Measurements from ENCODE around the gene NLGN1. TPM values are rescaled to one million over a fixed set of nuclear protein-coding genes. Genes with fewer than 3 reads are reported as not detected.

NLGN1 gene
- total and polyA plus RNA-seq, 9 of the 15 experiments (the other 6 are each of a cell fraction or from before 2014, with no cell fraction given), result under 0.01 to 0.01 TPM; not detected in 7

GRCh38 chr3:173644086-173645082 is 246.8 kb downstream of the NLGN1 start:
- ChIA-PET POLR2A (no interaction called here), CTCF (ENCODE audit: low intra/inter-chr PET ratio) (no interaction called here)
- Histone ChIP-seq H3K36me3 (ENCODE audit: control insufficient read depth, insufficient read depth, low read length) (no peaks in the 10 kb centered on the region), H3K4me2 (ENCODE audit: insufficient read depth, low read length) (no peak overlapping the region), H3K27me3 (ENCODE audit: control insufficient read depth in 2 of 2, insufficient read depth in 2 of 2, low read length in 2 of 2) (no peaks in the 10 kb centered on the region), H3K9ac (ENCODE audit: insufficient read depth in 1 of 2, low read depth in 2 of 2, low read length in 2 of 2) (no peak overlapping the region), H3K79me2 (ENCODE audit: control insufficient read depth, insufficient read depth, low read length) (no peaks in the 10 kb centered on the region), H3K9me3 (replicated peaks; ENCODE audit: control insufficient read depth, insufficient read depth, low read depth, low read length) (no peaks in the 10 kb centered on the region), H4K20me1 (replicated peaks; ENCODE audit: control insufficient read depth, insufficient read depth, low read length) (no peaks in the 10 kb centered on the region), H3K4me1 (replicated peaks in 1 of 2; ENCODE audit: control insufficient read depth in 2 of 2, insufficient read depth in 2 of 2, low read length in 2 of 2) (no peaks in the 10 kb centered on the region), H3K27ac (ENCODE audit: extremely low read depth, low read depth, low read length) (no peak overlapping the region), H2AFZ (ENCODE audit: low read depth, low read length) (no peak overlapping the region), H3K9me1 (ENCODE audit: control insufficient read depth, insufficient read depth, low read length) (no peaks in the 10 kb centered on the region), H3K4me3 (no peak overlapping the region)
- WGBS (ENCODE audit: insufficient coverage, low coverage, missing lambda C conversion rate), result 2% methylated on average over 13 of the region's 13 CpGs
- FAIRE-seq (no peak), ATAC-seq (no peak), DNase-seq (ENCODE audit: extremely low read depth in 1 of 4, low spot score in 3 of 4) (no peak)
- in situ Hi-C loops (cut with MboI), result no loop called here
- intact Hi-C loops (cut with micrococcal nuclease), result no loop called here
- TF ChIP-seq PYGO2 (tag; IDR thresholded peaks at IDR 0.05) (no peak), CHD2 (IDR thresholded peaks at IDR 0.05; ENCODE audit: low read depth, low read length) (no peak), SETDB1 (IDR thresholded peaks at IDR 0.05; ENCODE audit: low read length) (no peak), HIVEP1 (CRISPR knock-in tag; IDR thresholded peaks at IDR 0.05) (no peak), ADNP (tag; IDR thresholded peaks at IDR 0.05) (no peak)
- no TSS peak for BruUV-seq (replicated peaks)

- ATAC-seq (no peak), FAIRE-seq (no peak), DNase-seq (ENCODE audit: extremely low read depth in 1 of 4, low spot score in 3 of 4) (no peak)
- H3K27me3 ChIP-seq (ENCODE audit: control insufficient read depth in 2 of 2, insufficient read depth in 2 of 2, low read length in 2 of 2), result no peaks in the 10 kb centered on the region
- no peak overlapping the region for H3K4me3 ChIP-seq
- no peaks in the 10 kb centered on the region for H3K9me1 ChIP-seq (ENCODE audit: control insufficient read depth, insufficient read depth, low read length)
- H3K79me2 ChIP-seq (ENCODE audit: control insufficient read depth, insufficient read depth, low read length), result no peaks in the 10 kb centered on the region
- H3K9ac ChIP-seq (ENCODE audit: insufficient read depth in 1 of 2, low read depth in 2 of 2, low read length in 2 of 2), result no peak overlapping the region
- WGBS (ENCODE audit: insufficient coverage, low coverage, missing lambda C conversion rate), result 0% methylated on average over 1 of the region's 1 CpG
- no peaks in the 10 kb centered on the region for H4K20me1 ChIP-seq (replicated peaks; ENCODE audit: control insufficient read depth, insufficient read depth, low read length)
- ChIA-PET POLR2A (no interaction called here), CTCF (ENCODE audit: low intra/inter-chr PET ratio) (no interaction called here)
- in situ Hi-C loops (cut with MboI) (no loop called here), intact Hi-C loops (cut with micrococcal nuclease) (no loop called here)
- H3K9me3 ChIP-seq (replicated peaks; ENCODE audit: control insufficient read depth, insufficient read depth, low read depth, low read length), result peaks cover 1% of the 10 kb centered on the region; the same call in 1 of the 2 replicates
- H3K4me2 ChIP-seq (ENCODE audit: insufficient read depth, low read length), result no peak overlapping the region
- no peak overlapping the region for H3K27ac ChIP-seq (ENCODE audit: extremely low read depth, low read depth, low read length)
- H3K36me3 ChIP-seq (ENCODE audit: control insufficient read depth, insufficient read depth, low read length), result no peaks in the 10 kb centered on the region
- no TSS peak for BruUV-seq (replicated peaks)
- H2AFZ ChIP-seq (ENCODE audit: low read depth, low read length), result no peak overlapping the region
- H3K4me1 ChIP-seq (replicated peaks in 1 of 2; ENCODE audit: control insufficient read depth in 2 of 2, insufficient read depth in 2 of 2, low read length in 2 of 2), result no peaks in the 10 kb centered on the region
- no peak for TF ChIP-seq ASH1L (IDR thresholded peaks at IDR 0.05; ENCODE audit: borderline replicate concordance, low read depth, partially characterized antibody)
- TF ChIP-seq KDM1A (IDR thresholded peaks at IDR 0.05), result no peak
- no peak for TF ChIP-seq ZNF764 (CRISPR knock-in tag; IDR thresholded peaks at IDR 0.05; ENCODE audit: low read depth)
- TF ChIP-seq CBX2 (IDR thresholded peaks at IDR 0.05; ENCODE audit: insufficient read depth, low read length, poor library complexity, severe bottlenecking), result no peak
- TF ChIP-seq, protein P1, sequence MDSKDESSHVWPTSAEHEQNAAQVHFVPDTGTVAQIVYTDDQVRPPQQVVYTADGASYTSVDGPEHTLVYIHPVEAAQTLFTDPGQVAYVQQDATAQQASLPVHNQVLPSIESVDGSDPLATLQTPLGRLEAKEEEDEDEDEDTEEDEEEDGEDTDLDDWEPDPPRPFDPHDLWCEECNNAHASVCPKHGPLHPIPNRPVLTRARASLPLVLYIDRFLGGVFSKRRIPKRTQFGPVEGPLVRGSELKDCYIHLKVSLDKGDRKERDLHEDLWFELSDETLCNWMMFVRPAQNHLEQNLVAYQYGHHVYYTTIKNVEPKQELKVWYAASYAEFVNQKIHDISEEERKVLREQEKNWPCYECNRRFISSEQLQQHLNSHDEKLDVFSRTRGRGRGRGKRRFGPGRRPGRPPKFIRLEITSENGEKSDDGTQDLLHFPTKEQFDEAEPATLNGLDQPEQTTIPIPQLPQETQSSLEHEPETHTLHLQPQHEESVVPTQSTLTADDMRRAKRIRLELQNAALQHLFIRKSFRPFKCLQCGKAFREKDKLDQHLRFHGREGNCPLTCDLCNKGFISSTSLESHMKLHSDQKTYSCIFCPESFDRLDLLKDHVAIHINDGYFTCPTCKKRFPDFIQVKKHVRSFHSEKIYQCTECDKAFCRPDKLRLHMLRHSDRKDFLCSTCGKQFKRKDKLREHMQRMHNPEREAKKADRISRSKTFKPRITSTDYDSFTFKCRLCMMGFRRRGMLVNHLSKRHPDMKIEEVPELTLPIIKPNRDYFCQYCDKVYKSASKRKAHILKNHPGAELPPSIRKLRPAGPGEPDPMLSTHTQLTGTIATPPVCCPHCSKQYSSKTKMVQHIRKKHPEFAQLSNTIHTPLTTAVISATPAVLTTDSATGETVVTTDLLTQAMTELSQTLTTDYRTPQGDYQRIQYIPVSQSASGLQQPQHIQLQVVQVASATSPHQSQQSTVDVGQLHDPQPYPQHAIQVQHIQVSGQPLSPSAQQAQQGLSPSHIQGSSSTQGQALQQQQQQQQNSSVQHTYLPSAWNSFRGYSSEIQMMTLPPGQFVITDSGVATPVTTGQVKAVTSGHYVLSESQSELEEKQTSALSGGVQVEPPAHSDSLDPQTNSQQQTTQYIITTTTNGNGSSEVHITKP (IDR thresholded peaks at IDR 0.05; ENCODE audit: partially characterized antibody), result no peak
Measured at GRCh38 chr3:173650596-173650995, 253.1 kb downstream of the NLGN1 start.
